Activated CD8-positive, alpha-beta memory T cell treated with anti-CD3 and anti-CD28 coated beads for 36 hours (primary cell): ENCODE measurements around the gene SLC35F3. TPM values are rescaled to one million over a fixed set of nuclear protein-coding genes. Genes with fewer than 3 reads are reported as not detected.

Source experiments
- CTCF ChIA-PET: fragments of 350-600 bp; sonication (Branson Sonifier 250); formaldehyde crosslinking; loops from one replicate; lab custom pipeline; 2021; ENCODE audit warnings: antibody characterized with exemption; lab: Charles Lee
- POLR2A ChIA-PET: fragments of 350-600 bp; sonication (Branson Sonifier 250); formaldehyde crosslinking; loops from one replicate; lab custom pipeline; 2021; ENCODE audit warnings: antibody characterized with exemption; lab: Charles Lee
- total RNA-seq, 2 experiments: library from RNA; stranded (reverse); gene quantifications; one replicate each; pipeline ENCODE4 v1.2.3, GENCODE V29; 2021

Gene SLC35F3
- total RNA-seq, 2 experiments from 2014 or later = 8.3 to 9.0 TPM

GRCh38 chr1:234090212-234091064 is 186.0 kb downstream of the SLC35F3 start:
- ChIA-PET POLR2A (no interaction called here), CTCF (no interaction called here)

- POLR2A ChIA-PET = no interaction called here
- CTCF ChIA-PET = no interaction called here
Measured at GRCh38 chr1:234091065-234091401, 186.6 kb downstream of the SLC35F3 start.

GRCh38 chr1:234091876-234092275 is 187.4 kb downstream of the SLC35F3 start:
- CTCF ChIA-PET = no interaction called here

GRCh38 chr1:234093107-234093506 is 188.6 kb downstream of the SLC35F3 start:
- POLR2A ChIA-PET = interaction anchor here (0.6 kb wide), 1 partner anchor 21 kb away, joined by 3 read pairs; no protein-coding TSS in a partner anchor
- CTCF ChIA-PET = no interaction called here

More at GRCh38 chr1:234091876-234092275, 187.4 kb downstream of the SLC35F3 start:
- POLR2A ChIA-PET = no interaction called here

- CTCF ChIA-PET = no interaction called here
- POLR2A ChIA-PET = no interaction called here
Measured at GRCh38 chr1:234093741-234094140, 189.3 kb downstream of the SLC35F3 start.

- CTCF ChIA-PET = no interaction called here
- POLR2A ChIA-PET = no interaction called here
Measured at GRCh38 chr1:234094172-234094571, 189.7 kb downstream of the SLC35F3 start.

GRCh38 chr1:234096161-234096770 is 191.8 kb downstream of the SLC35F3 start:
- CTCF ChIA-PET = no interaction called here
- POLR2A ChIA-PET = no interaction called here

- POLR2A ChIA-PET = no interaction called here
- CTCF ChIA-PET = no interaction called here
Measured at GRCh38 chr1:234102583-234102982, 198.1 kb downstream of the SLC35F3 start.

GRCh38 chr1:234103198-234103597 is 198.7 kb downstream of the SLC35F3 start:
- POLR2A ChIA-PET = no interaction called here
- CTCF ChIA-PET = no interaction called here

- ChIA-PET POLR2A (no interaction called here), CTCF (no interaction called here)
Measured at GRCh38 chr1:234106032-234106431, 201.6 kb downstream of the SLC35F3 start.

GRCh38 chr1:234107416-234108021 is 203.0 kb downstream of the SLC35F3 start:
- ChIA-PET POLR2A (no interaction called here), CTCF (no interaction called here)

GRCh38 chr1:234108921-234109320 is 204.4 kb downstream of the SLC35F3 start:
- CTCF ChIA-PET = no interaction called here
- POLR2A ChIA-PET = no interaction called here

GRCh38 chr1:234109840-234110239 is 205.4 kb downstream of the SLC35F3 start:
- CTCF ChIA-PET = no interaction called here

GRCh38 chr1:234111458-234112142 is 207.1 kb downstream of the SLC35F3 start:
- ChIA-PET POLR2A (no interaction called here), CTCF (interaction anchor here (1.0 kb wide), 1 partner anchor 173 kb away, joined by 4 read pairs; no protein-coding TSS in a partner anchor)

More at GRCh38 chr1:234109840-234110239, 205.4 kb downstream of the SLC35F3 start:
- POLR2A ChIA-PET = no interaction called here

- POLR2A ChIA-PET = interaction anchor here (0.7 kb wide), 1 partner anchor 22 kb away, joined by 3 read pairs; no protein-coding TSS in a partner anchor
- CTCF ChIA-PET = interaction anchor here (0.8 kb wide), 1 partner anchor 195 kb away, joined by 3 read pairs; no protein-coding TSS in a partner anchor
Measured at GRCh38 chr1:234114648-234115307, 210.3 kb downstream of the SLC35F3 start.

- ChIA-PET POLR2A (no interaction called here), CTCF (interaction anchor here (0.7 kb wide), 1 partner anchor 995 kb away, joined by 3 read pairs; no protein-coding TSS in a partner anchor)
Measured at GRCh38 chr1:234118911-234119310, 214.4 kb downstream of the SLC35F3 start.

- ChIA-PET POLR2A (no interaction called here), CTCF (no interaction called here)
Measured at GRCh38 chr1:234119431-234119830, 215.0 kb downstream of the SLC35F3 start.

GRCh38 chr1:234120327-234120944 is 216.0 kb downstream of the SLC35F3 start:
- ChIA-PET CTCF (interaction anchor here (0.5 to 0.6 kb wide), 2 partner anchors 189 to 334 kb away, joined by 3 read pairs; no protein-coding TSS in a partner anchor), POLR2A (no interaction called here)
